Suppressor macrophage treated with lipopolysaccharide for 1 hour (primary cell): Measurements from ENCODE around the gene KCNA2.

Source experiments
- DNase-seq, 3 donors: peaks; one replicate each; pipeline ENCODE4 v3.0.0-alpha.2; 2020 to 2022

The KCNA2 gene

DNA sequence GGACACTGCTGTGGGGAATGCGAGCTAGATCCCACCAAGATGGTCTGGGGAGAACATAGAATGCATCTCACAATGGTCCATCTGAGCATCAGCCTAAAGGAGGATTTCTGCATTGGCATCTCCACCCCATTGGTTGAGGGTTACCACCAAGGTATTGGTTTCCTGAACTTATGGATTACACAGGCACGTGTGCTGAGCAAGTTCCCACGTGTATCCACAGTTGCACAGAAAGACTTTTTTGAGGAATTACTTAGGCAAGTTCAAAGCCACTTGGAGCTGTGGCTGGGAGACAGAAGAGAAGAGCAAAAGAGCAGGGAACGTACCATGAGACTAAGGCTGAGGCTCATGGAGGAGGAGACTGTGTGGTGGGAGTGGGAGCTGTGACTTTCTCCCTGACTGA, 43.1 kb downstream of the KCNA2 start:
- no peak for DNase-seq

DNA sequence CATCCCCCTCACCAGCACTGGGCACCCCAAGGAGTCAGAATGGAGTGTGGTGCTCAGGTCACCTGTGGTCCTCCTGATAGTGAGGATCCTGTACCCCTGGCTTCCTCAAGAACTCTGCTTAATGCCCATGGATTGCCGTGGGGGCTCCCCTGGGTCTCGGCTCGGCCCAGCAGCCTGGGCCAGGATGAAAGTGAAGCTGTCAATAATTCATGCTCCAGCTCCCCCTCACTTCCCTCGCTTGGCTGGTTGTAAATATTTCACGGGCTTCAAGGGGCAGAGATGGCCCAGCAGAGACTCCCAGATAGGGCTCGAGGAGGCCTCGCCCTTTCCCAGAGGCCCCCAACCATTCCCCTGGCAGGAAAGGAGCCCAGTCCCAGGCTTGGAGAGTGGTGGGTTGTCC, 44.6 kb downstream of the KCNA2 start:
- DNase-seq, result no peak

DNA sequence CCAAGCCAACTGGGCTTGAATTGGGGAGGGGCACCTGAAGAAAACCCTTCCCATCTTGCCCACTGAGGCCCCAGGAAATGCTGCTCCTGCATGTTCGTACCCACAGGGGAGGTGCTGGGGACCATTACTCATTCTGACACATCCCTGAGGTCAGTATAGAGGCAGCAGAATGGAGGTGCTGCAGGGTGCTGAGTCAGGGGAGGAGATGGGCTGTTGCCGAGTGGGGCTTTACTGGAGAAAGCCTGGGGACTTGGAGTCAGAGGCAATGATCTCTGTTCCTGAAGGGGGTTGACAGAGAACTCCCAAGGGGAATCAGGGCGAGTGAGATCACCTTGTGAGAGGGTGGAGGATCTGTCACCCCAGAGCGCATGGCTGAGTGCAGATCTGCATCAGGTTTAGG, 47.0 kb downstream of the KCNA2 start:
- no peak for DNase-seq

GRCh38 chr1:110557481-110557880, 48.7 kb downstream of the KCNA2 start:
- no peak for DNase-seq

- DNase-seq, result no peak
These were observed 49.7 kb downstream of the KCNA2 start for GRCh38 chr1:110556471-110556807.

GRCh38 chr1:110555807-110556470, 50.2 kb downstream of the KCNA2 start:
- DNase-seq, result no peak

GRCh38 chr1:110554871-110555801, 51.0 kb downstream of the KCNA2 start:
- DNase-seq, result peak; percentile 60 to 85 (median 78)

DNA sequence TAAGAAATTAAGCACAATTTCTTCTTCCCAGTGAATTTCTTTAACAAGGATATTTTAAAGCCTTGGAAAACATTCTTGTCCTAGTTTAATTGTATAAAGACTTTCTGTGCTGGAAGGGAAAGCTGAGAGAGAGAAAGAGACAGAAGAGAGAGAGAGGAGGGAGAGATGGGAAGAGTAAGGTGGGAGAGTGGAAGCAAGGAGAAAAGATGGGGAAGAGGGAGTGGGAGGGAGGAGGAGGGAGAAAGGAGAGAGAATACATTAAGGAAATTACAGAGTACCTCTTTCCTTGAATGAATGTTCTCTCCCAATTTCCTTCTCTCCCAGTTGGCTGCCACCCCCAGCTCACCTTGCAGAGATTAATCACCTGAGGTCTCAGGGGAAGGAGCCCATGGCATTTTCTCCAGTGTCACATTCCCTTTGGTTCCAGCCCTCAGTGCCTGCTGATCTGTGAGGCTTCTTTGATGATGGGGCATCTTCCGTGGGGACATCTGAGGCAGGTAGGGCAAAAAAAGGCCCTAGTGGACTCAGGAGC, 54.8 kb downstream of the KCNA2 start:
- DNase-seq, result no peak

DNA sequence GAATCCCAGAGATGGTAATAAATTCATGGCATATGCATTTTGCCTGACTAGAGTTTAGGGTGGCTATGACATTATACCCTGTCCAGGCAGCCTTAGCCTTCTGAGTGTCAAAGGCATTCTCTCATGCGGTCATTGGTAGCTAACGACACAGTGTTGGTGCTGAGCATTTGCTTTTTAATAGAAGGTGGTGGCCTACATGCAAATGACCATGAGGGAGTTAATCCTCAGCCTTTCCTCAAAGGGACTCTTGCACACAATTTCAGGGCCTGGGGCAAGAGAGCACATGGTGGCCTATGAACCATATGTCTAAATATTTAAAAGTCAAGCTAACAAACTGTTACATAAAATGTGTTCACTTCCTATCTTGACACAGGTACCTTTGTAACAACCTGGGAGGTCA, 56.3 kb downstream of the KCNA2 start:
- no peak for DNase-seq

- no peak for DNase-seq
These were observed 57.8 kb downstream of the KCNA2 start for GRCh38 chr1:110548381-110548780.

GRCh38 chr1:110547017-110547416, 59.1 kb downstream of the KCNA2 start:
- no peak for DNase-seq

DNA sequence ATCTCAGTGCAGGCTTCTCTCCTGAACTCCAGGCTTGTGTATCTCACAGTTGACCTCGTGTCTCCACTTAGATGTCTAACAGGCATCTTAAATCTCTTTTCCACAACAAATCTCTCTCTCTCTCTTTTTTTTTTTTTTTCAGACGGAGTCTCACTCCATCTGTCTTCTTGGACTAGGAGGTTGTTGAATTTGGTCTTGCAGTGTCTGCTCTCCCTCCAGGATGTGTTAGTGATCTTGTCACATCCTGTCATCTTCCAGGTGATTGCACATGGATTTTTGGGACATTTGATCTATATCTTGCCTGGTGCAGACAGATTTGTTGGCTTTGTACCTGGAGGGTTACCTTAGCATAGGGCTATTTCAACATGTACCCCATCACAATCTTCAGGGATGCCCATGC, 60.7 kb downstream of the KCNA2 start:
- no peak for DNase-seq

DNA sequence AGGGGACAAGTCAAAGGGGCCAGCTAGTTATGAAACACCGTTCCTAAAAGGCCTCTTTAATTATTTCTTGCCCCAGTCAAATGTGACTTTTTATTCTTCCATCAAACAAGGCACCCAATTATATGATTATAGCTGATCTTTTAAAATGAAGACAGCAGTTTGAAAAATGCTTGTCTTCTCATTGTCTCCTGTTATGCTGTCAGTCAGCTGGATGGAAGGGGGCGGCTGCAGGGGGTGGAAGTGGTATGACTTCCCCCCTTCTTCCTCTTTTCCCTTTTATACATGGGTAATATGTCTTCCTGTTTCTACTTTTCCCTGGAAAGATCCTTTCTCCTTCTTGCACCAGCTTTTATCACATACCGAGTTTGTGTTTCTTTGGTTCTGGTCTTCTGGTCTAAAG, 61.4 kb downstream of the KCNA2 start:
- DNase-seq, result peak in 2 of 3 donors; percentile 26 to 54
